Bone marrow (tissue), 2 donors: ENCODE results near the gene PURA.
A peak's percentile ranks its signal among the peaks of the same experiment; 100 is the strongest.

Source experiments
- DNase-seq, 2 donors: peaks; one replicate each; lab custom pipeline; 2025; lab: John Stamatoyannopoulos, UW

The PURA gene

DNA sequence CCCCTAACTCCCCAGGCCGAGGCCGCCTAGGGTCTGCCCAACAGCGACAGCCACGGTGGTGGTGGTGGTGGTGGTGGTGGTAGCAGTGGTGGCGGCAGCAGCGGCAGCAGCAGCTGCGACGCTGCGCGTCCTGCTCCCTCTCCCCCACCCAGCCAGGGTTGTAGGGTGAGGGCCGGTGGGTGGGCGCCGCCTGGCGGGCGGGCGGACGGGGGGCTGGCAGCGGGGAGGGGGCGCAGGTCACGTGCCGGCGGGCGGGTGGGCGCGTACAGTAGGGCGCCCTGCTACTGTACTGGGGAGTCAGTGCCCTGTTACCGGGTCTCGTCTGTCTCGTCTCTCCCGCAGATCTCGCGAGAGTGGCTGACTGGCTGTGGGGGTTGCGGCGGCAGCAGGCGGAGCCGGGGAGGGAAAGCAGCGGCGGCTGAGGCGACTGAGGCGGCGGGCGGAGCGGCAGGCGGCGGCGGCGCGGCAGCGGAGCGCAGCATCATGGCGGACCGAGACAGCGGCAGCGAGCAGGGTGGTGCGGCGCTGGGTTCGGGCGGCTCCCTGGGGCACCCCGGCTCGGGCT lies at the start of gene PURA:
TSS of gene PURA (plus strand) at position 411 of the 565 bp plus-strand sequence. CDS start at position 484, 73 bp downstream.
- DNase-seq = peak; percentile 80 to 87

DNA sequence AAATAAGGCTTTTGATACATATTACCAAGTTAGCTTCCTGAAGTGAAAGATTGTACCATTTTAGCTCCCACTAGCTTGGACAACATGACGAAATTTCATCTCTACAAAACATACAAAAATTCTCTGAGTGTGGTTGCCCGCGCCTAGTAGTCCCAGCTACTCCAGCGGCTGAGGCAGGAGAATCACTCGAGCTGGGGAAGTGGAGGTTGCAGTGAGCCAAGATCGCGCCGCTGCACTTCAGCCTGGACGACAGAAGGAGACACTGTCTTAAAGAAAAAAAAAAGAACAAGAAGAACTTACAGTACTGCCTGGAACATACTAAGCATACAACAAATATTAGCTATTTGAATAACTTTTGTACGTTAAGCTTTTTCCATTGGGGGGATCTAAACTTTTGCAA lies 41.1 kb upstream of the PURA start:
- no peak for DNase-seq

GRCh38 chr5:140073296-140073695 lies 40.6 kb upstream of the PURA start:
- DNase-seq = no peak

DNA sequence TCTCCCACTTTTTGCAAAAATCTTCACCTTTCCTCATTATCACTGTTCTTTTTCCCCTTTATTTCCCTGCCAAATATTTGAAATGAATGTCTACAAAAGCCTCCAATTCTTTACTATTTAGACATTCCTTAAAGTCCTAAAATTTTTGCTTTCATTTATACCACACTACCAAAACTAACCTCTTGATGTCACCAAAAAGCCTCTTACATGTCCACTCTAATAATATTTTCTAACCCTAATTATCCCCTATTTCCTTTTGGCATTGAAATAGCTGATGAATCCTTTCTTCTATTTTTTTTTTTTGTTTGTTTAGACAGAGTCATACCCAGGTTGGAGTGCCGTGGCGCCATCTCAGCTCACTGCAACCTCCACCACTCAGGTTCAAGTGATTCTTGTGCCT lies 38.5 kb upstream of the PURA start:
- no peak for DNase-seq

DNA sequence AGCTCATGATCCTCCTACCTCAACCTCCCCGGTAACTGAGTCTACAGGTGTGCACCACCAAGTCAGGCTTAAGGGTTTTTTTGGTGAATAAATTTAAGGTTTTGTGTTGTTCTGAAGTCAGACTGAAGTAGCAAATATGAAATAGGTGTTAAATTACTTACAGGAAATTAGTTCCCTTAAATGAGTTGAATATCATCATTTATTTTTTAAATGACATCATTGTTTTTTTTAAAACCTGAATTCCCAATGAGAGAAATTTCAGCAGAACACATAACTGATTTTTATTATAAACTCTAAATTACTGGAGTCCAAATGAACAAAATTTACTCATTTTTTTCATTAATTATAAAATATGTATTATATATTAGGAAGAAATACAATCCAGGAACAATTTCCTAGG lies 37.8 kb upstream of the PURA start:
- no peak for DNase-seq

DNA sequence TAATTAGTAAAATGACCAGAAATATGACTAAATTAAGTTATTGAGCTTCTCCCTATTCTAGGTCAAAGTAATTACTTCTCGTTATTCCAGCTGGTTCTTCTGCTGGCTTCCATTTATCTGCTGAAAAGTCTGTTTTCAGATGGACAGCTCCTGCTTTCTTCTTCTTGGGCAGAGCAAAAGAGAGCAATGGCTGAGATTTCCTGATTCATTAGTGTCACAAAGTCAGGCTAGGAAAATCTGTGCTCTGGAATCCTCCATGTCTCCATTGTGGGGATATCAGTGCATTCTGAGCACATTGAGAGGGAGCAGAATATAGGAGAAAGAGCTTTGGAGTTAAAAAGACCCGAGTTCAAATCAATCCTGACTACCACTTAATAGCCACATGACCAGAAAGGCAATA lies 37.1 kb upstream of the PURA start:
- DNase-seq = no peak

- no peak for DNase-seq
Observed at GRCh38 chr5:140083120-140083519, 30.8 kb upstream of the PURA start.

GRCh38 chr5:140083650-140084049 lies 30.3 kb upstream of the PURA start:
- no peak for DNase-seq

DNA sequence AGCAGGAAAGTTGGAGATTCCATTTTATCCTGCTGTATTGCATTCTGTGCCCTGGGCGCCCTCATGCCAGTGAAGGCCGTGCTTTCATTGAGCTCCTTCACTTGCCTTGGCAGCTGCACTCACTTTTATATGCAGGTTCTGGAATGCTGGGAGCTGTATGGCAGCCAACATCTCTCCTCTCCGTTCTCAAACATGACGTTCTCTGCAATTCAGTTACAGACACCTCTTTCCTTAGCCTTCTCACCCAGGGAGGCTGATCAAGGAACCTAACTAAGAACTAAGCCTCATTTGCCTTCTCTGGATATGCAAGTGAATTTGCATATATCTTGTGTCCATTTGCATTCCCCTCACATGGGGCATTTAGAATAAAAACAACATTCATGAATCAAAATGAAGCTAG lies 29.4 kb upstream of the PURA start:
- DNase-seq = no peak

DNA sequence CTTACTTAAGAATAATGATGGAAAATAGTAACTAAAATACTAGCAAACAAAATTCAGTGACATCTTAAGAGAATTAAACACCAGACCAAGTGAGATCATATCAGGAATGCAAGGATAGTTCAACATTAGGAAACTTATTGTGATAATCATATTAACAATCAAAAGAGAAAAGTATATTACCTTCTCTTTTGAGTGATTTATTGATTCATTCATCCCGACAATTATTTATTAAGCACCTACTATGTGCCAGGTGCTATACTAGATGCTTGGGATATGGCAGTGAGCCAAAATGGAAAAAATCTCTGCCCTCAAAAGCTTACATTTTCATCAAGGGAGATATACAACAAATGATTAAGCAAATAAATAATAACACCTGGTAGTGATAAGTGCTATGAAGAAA lies 23.7 kb upstream of the PURA start:
- DNase-seq = no peak

DNA sequence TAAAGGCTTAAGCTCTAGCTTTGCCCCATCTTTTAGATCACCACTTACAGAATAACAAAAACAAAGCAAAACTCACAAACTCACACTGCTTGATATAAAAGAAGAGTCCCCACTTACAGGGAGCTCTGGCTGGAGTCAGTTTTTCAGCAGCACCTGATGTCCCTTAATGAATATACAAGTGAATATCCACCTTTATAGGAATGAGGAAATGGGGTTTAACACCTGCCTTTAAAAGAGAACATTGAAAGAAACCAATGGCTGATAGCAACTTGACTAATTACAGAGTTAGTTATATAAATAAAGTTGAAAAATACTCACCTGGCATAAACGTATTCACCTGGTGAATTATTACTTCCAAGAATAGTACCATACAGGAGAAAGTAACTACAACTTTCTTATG lies 20.7 kb upstream of the PURA start:
- DNase-seq = no peak

DNA sequence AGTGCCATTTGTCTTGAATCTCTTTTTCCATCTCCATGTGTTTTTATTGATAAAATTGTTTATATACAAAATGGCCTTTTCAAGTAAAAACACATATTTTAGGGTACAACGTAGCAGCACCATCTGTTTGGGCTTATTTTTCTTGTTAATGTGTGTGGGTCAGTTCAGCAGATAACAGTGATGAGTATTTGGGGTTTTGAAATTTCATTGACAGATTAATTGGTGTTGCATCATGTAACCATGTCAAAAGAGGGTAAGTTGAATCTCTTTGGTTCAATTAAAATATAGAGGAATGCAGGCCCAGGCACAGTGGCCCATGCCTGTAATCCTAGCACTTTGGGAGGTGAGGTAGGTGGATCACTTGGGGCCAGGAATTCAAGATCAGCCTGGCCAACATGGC lies 20.0 kb upstream of the PURA start:
- DNase-seq = no peak

- no peak for DNase-seq
Observed at GRCh38 chr5:140094889-140095288, 19.0 kb upstream of the PURA start.

DNA sequence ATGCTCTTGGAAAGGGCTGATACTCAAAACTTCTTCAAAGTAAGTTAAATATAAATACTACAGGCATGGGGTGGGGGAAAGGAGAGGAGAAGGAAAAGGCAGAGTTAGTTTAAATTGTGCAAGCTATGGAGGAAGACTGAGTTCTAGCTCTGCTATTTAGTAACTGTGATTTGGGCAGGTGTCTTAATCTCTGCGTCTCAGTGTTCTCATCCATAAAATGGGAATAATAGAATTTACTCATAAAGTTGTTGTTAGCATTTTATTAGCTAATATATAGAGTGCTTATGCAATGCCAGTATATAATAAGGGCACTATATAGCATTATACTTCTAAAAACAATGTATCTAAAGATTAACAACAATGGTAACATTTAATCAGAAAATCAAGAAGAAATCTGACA lies 12.7 kb upstream of the PURA start:
- DNase-seq = no peak

GRCh38 chr5:140103154-140103553 lies 10.8 kb upstream of the PURA start:
- no peak for DNase-seq

DNA sequence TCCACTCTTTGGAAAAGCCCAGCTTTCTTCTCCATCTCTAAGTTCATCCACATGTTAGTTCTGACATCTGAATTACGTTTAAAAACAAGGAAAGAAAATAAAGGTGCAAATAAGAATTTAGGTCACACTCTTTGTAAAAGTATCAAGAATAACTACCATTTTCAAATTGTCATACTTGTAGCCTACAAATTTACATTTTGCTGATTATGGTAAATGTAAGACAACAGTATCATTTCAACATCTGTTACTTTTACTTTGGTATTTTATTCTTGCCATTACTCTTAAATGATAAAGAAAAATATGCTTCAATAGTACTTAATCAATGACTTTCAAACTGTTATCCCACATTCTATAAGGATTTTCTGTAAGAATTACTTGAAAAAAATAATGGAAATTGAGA lies 9.8 kb upstream of the PURA start:
- no peak for DNase-seq

DNA sequence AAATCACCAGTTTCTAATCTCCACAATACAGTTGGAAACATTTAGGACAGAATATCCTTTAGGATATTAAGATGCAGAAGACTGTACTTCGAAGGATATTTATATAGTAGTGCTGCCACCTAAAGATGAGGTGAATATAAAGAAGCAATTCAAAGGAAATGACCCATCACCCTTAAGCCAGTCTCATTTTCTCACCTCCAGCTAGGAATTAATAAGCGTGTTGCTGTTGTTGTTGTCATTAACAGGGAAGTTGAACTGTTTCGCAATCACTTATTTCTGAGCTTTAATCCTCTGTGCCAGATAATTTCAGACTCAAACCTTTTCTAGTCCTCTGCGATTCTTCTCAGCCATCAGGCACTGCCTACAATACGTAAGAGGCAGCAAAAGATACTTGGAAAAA lies 7.8 kb upstream of the PURA start:
- DNase-seq = no peak

GRCh38 chr5:140106805-140107311 lies 7.1 kb upstream of the PURA start:
- no peak for DNase-seq

- DNase-seq = peak; percentile 81 to 87
Observed at GRCh38 chr5:140107312-140108092, 6.4 kb upstream of the PURA start.

- no peak for DNase-seq
Observed at GRCh38 chr5:140108093-140109017, 5.6 kb upstream of the PURA start.

DNA sequence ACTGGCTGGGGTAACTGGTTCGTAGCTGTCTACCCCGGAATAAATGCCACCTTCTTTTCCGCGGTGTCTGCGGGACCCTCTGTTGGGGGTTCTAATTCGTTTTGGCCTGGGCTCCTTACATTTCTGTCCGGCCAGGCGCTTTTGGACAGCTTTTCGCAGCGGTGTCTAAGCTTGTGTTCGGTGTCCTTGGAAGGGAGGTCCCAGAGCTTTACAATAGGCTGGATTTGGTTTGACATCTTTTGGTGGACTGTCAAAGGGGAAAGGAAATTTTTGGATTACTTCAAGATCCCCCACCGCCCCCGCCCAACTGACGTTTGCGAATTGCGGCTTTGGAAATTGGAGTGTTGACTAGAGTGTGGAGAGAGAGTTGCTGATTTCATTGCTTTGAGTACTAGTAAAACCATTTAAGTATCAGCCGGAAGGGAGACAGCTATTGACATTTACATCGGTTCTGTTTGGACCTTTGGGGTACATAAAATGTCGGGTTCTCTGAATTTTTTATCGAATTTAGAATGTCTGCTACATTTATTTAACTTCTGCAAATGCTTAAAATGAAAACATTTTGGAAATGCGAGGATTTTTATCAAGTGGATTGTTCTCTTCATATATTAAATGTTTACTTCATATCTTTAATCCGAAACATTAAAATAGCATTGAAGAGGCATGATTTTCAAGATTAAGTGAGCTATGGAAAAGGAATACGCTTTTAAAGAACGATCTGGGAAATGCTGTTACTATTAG lies 4.7 kb upstream of the PURA start:
- DNase-seq = no peak
